HepG2 (cell line): ENCODE data around the gene MPC2.

Experiments
- CENPT ChIP-seq: sonication (generic); formaldehyde crosslinking; IDR thresholded peaks from 2 replicates; pipeline ENCODE4 v1.8.0; 2022; ENCODE audit warnings: low read depth, mild to moderate bottlenecking, moderate library complexity, missing genetic modification reagents
- ETV6 ChIP-seq: sonication (generic); formaldehyde crosslinking; conservative IDR thresholded peaks from 2 replicates; pipeline ENCODE4 v1.4.0; 2020; ENCODE audit warnings: missing genetic modification reagents
- FOXK1 ChIP-seq: sonication (generic); formaldehyde crosslinking; IDR thresholded peaks from 2 replicates; pipeline ENCODE4 v1.4.0; 2020; ENCODE audit warnings: low read depth, missing genetic modification reagents, borderline replicate concordance
- HES4 ChIP-seq: sonication (generic); formaldehyde crosslinking; IDR thresholded peaks from 2 replicates; pipeline ENCODE4 v1.9.0; 2021; ENCODE audit warnings: mild to moderate bottlenecking, missing genetic modification reagents, borderline replicate concordance
- KDM3A ChIP-seq: IDR thresholded peaks from 2 replicates; pipeline ENCODE4 v1.6.1; 2018; ENCODE audit warnings: low read depth, missing compliant biosample characterization
- NAIF1 ChIP-seq: sonication (generic); formaldehyde crosslinking; IDR thresholded peaks from 2 replicates; pipeline ENCODE4 v1.5.0; 2020; ENCODE audit warnings: mild to moderate bottlenecking, missing genetic modification reagents, borderline replicate concordance
- TARDBP ChIP-seq: sonication (generic); formaldehyde crosslinking; IDR thresholded peaks from 2 replicates; pipeline ENCODE4 v1.8.0; 2022; ENCODE audit warnings: mild to moderate bottlenecking, missing genetic modification reagents
- YY1 ChIP-seq: IDR thresholded peaks from 2 replicates; pipeline ENCODE4 v1.6.1; 2011; ENCODE audit warnings: low read length, low read depth, moderate library complexity, mild to moderate bottlenecking; ENCODE audit not compliant: insufficient read depth, insufficient replicate concordance
- ZNF205 ChIP-seq: IDR thresholded peaks from 2 replicates; pipeline ENCODE4 v1.6.1; 2018; ENCODE audit warnings: missing biosample characterization, missing genetic modification reagents
- TF ChIP-seq, protein P1 (sequence below): sonication (generic); formaldehyde crosslinking; IDR thresholded peaks from 2 replicates; pipeline ENCODE4 v1.5.0; 2020; ENCODE audit warnings: mild to moderate bottlenecking, missing genetic modification reagents, borderline replicate concordance
- TF ChIP-seq, protein P2 (sequence below): sonication (generic); formaldehyde crosslinking; IDR thresholded peaks from 2 replicates; pipeline ENCODE4 v1.5.0; 2020; ENCODE audit warnings: mild to moderate bottlenecking, missing genetic modification reagents, moderate library complexity
- TF ChIP-seq, protein P3 (sequence below): sonication (generic); formaldehyde crosslinking; IDR thresholded peaks from 2 replicates; pipeline ENCODE4 v1.4.0; 2020; ENCODE audit warnings: missing genetic modification reagents, mild to moderate bottlenecking, borderline replicate concordance

DNA sequence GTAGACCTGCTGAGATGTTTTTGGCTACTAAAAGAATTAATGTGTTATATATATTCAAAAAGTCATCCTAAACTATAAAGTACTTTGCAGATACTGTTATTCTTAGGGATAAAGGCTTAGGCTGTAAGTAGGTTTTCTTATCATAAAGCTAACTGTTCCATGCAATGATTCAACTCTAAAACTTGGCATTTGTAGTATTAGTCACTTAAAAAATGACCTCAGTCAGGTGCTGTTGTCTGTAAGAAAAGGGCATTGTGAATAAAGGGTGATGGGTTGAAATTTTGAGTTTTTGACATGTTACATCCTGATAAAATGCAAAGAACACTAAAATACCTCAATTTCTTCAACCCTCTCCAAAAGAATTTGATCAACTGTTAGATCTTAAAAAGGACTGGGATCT lies 55.8 kb downstream of the MPC2 start:
- TF ChIP-seq FOXK1 (CRISPR knock-in tag), result no peak
- no peak for TF ChIP-seq ZNF205 (CRISPR knock-in tag)
- TF ChIP-seq HES4 (CRISPR knock-in tag), result no peak
- TF ChIP-seq TARDBP (CRISPR knock-in tag), result no peak
- TF ChIP-seq, protein P1, sequence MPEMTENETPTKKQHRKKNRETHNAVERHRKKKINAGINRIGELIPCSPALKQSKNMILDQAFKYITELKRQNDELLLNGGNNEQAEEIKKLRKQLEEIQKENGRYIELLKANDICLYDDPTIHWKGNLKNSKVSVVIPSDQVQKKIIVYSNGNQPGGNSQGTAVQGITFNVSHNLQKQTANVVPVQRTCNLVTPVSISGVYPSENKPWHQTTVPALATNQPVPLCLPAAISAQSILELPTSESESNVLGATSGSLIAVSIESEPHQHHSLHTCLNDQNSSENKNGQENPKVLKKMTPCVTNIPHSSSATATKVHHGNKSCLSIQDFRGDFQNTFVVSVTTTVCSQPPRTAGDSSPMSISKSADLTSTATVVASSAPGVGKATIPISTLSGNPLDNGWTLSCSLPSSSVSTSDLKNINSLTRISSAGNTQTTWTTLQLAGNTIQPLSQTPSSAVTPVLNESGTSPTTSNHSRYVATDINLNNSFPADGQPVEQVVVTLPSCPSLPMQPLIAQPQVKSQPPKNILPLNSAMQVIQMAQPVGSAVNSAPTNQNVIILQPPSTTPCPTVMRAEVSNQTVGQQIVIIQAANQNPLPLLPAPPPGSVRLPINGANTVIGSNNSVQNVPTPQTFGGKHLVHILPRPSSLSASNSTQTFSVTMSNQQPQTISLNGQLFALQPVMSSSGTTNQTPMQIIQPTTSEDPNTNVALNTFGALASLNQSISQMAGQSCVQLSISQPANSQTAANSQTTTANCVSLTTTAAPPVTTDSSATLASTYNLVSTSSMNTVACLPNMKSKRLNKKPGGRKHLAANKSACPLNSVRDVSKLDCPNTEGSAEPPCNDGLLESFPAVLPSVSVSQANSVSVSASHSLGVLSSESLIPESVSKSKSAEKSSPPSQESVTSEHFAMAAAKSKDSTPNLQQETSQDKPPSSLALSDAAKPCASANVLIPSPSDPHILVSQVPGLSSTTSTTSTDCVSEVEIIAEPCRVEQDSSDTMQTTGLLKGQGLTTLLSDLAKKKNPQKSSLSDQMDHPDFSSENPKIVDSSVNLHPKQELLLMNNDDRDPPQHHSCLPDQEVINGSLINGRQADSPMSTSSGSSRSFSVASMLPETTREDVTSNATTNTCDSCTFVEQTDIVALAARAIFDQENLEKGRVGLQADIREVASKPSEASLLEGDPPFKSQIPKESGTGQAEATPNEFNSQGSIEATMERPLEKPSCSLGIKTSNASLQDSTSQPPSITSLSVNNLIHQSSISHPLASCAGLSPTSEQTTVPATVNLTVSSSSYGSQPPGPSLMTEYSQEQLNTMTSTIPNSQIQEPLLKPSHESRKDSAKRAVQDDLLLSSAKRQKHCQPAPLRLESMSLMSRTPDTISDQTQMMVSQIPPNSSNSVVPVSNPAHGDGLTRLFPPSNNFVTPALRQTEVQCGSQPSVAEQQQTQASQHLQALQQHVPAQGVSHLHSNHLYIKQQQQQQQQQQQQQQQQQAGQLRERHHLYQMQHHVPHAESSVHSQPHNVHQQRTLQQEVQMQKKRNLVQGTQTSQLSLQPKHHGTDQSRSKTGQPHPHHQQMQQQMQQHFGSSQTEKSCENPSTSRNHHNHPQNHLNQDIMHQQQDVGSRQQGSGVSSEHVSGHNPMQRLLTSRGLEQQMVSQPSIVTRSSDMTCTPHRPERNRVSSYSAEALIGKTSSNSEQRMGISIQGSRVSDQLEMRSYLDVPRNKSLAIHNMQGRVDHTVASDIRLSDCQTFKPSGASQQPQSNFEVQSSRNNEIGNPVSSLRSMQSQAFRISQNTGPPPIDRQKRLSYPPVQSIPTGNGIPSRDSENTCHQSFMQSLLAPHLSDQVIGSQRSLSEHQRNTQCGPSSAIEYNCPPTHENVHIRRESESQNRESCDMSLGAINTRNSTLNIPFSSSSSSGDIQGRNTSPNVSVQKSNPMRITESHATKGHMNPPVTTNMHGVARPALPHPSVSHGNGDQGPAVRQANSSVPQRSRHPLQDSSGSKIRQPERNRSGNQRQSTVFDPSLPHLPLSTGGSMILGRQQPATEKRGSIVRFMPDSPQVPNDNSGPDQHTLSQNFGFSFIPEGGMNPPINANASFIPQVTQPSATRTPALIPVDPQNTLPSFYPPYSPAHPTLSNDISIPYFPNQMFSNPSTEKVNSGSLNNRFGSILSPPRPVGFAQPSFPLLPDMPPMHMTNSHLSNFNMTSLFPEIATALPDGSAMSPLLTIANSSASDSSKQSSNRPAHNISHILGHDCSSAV (CRISPR knock-in tag), result no peak
- no peak for TF ChIP-seq ETV6 (CRISPR knock-in tag)
- TF ChIP-seq, protein P2, sequence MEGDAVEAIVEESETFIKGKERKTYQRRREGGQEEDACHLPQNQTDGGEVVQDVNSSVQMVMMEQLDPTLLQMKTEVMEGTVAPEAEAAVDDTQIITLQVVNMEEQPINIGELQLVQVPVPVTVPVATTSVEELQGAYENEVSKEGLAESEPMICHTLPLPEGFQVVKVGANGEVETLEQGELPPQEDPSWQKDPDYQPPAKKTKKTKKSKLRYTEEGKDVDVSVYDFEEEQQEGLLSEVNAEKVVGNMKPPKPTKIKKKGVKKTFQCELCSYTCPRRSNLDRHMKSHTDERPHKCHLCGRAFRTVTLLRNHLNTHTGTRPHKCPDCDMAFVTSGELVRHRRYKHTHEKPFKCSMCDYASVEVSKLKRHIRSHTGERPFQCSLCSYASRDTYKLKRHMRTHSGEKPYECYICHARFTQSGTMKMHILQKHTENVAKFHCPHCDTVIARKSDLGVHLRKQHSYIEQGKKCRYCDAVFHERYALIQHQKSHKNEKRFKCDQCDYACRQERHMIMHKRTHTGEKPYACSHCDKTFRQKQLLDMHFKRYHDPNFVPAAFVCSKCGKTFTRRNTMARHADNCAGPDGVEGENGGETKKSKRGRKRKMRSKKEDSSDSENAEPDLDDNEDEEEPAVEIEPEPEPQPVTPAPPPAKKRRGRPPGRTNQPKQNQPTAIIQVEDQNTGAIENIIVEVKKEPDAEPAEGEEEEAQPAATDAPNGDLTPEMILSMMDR, result no peak
- TF ChIP-seq NAIF1 (CRISPR knock-in tag), result no peak
- TF ChIP-seq CENPT (CRISPR knock-in tag), result no peak
- no peak for TF ChIP-seq KDM3A (CRISPR knock-in tag)
- no peak for TF ChIP-seq YY1
- TF ChIP-seq, protein P3, sequence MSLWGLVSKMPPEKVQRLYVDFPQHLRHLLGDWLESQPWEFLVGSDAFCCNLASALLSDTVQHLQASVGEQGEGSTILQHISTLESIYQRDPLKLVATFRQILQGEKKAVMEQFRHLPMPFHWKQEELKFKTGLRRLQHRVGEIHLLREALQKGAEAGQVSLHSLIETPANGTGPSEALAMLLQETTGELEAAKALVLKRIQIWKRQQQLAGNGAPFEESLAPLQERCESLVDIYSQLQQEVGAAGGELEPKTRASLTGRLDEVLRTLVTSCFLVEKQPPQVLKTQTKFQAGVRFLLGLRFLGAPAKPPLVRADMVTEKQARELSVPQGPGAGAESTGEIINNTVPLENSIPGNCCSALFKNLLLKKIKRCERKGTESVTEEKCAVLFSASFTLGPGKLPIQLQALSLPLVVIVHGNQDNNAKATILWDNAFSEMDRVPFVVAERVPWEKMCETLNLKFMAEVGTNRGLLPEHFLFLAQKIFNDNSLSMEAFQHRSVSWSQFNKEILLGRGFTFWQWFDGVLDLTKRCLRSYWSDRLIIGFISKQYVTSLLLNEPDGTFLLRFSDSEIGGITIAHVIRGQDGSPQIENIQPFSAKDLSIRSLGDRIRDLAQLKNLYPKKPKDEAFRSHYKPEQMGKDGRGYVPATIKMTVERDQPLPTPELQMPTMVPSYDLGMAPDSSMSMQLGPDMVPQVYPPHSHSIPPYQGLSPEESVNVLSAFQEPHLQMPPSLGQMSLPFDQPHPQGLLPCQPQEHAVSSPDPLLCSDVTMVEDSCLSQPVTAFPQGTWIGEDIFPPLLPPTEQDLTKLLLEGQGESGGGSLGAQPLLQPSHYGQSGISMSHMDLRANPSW (CRISPR knock-in tag), result no peak
